Lung (tissue), 12 donors: ENCODE data around the gene SAMD4A. TPM values are rescaled to one million over a fixed set of nuclear protein-coding genes. Genes with fewer than 3 reads are reported as not detected.

Experiments used
- ATAC-seq: fragments of 200-7000 bp; cut with Tn5 transposase; one replicate; pipeline ENCODE4 v1.9.1; 2020; ENCODE audit warnings: moderate number of reproducible peaks; ENCODE audit not compliant: insufficient read depth, low FRiP score
- DNase-seq, 3 donors: peaks; one replicate each; pipeline ENCODE4 v3.0.0-alpha.2; 2013 to 2017
- H3K27ac ChIP-seq, 2 donors: one replicate each; pipeline ENCODE4 v1.5.1; 2013; ENCODE audit warnings: mild to moderate bottlenecking in 2 of 2, moderate library complexity in 2 of 2, control low read depth in 1 of 2, inconsistent platforms in 1 of 2, low read depth in 1 of 2, low read length in 1 of 2
- H3K27me3 ChIP-seq, 3 donors: one replicate each; pipeline ENCODE4 v1.5.1; 2013; ENCODE audit warnings: low read length in 2 of 3; ENCODE audit not compliant: control insufficient read depth in 3 of 3, insufficient read depth in 3 of 3
- H3K36me3 ChIP-seq, 4 donors: one replicate each; pipeline ENCODE4 v1.5.1; 2013; ENCODE audit warnings: low read length in 4 of 4, mild to moderate bottlenecking in 1 of 4, moderate library complexity in 1 of 4; ENCODE audit not compliant: control insufficient read depth in 4 of 4, insufficient read depth in 4 of 4
- H3K4me1 ChIP-seq, 5 donors: one replicate each; pipeline ENCODE4 v1.5.1; 2013; ENCODE audit warnings: low read length in 5 of 5, mild to moderate bottlenecking in 2 of 5, moderate library complexity in 1 of 5; ENCODE audit not compliant: control insufficient read depth in 5 of 5, insufficient read depth in 5 of 5
- H3K4me3 ChIP-seq: one replicate; pipeline ENCODE4 v1.5.1; 2013; ENCODE audit warnings: mild to moderate bottlenecking, control low read depth, moderate library complexity
- H3K9ac ChIP-seq, 2 donors: one replicate each; pipeline ENCODE4 v1.5.1; 2013; ENCODE audit warnings: low read length in 2 of 2, control low read depth in 1 of 2; ENCODE audit not compliant: insufficient read depth in 1 of 2
- H3K9me3 ChIP-seq, 4 donors: one replicate each; pipeline ENCODE4 v1.5.1; 2013; ENCODE audit warnings: low read length in 3 of 4, mild to moderate bottlenecking in 1 of 4, moderate library complexity in 1 of 4; ENCODE audit not compliant: control insufficient read depth in 4 of 4, insufficient read depth in 3 of 4
- WGBS, 2 donors: extraction: QIAGEN DNeasy Blood & Tissue Kit; methylation state at CpG; one replicate each; pipeline ENCODE4 v1.1.7; 2013; 5-methylcytosine and 5-hydroxymethylcytosine counted together
- polyA plus RNA-seq, 2 donors: library from polyadenylated mRNA; stranded (reverse); fragments of 200-250 nt; gene quantifications; one replicate each; pipeline ENCODE4 v1.2.1, GENCODE V29; 2013
- total RNA-seq, 2 donors: library from RNA; depleted of rRNA in 1 of 2; stranded (reverse); fragments of >200 nt in 1 of 2; gene quantifications; one replicate each; pipeline ENCODE4 v1.2.1, GENCODE V29; 2014 to 2021
- TF ChIP-seq, protein P1 (sequence below): IDR thresholded peaks from 2 replicates; pipeline ENCODE4 v1.5.1; 2012; ENCODE audit warnings: mild to moderate bottlenecking; ENCODE audit errors: control extremely low read depth, extremely low read depth
- donor health status: control.
- donor health status: control.
- donor health status: Bipolar disorder and iron deficiency.
- donor health status: healthy.
- donor health status: DM: yes; HTN: yes; CAD: no.

Gene SAMD4A
- total and polyA plus RNA-seq, 4 donors, result 5.8 to 26.6 (median 16.2) TPM

DNA sequence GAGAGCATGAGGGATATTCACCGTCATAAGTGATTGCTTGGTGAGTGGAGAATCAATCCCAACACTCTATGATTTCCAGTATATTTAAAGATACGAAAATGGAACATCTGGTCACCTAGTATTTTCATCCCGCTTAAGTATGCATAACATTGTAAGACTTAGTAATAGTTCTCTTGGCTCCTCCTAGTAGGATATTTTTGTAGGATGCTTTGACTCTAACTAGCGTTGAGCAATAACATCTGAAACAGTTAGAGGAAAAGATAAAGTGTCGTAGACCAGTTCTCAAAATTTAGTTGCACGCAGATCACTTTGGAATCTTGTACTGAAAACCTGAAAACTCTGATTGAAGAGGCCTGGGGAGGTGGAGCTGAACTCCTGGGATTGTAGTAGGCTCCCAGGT, 7.6 kb downstream of the SAMD4A start:
- WGBS, 2 donors, result 94 to 97% methylated on average over 6 of the region's 6 CpGs
- H3K4me1 ChIP-seq, result peaks cover 0 to 23% (median 0%) of the 10 kb centered on the region in 5 donors
- ATAC-seq (no peak), DNase-seq (no peak)
- peak overlapping the region in 1 of 2 donors; percentile 23 for H3K27ac ChIP-seq
- peaks cover 0 to 3% (median 1%) of the 10 kb centered on the region in 4 donors for H3K36me3 ChIP-seq
- H3K27me3 ChIP-seq, result no peaks in the 10 kb centered on the region
- H3K9ac ChIP-seq, result no peak overlapping the region
- TF ChIP-seq, protein P1, sequence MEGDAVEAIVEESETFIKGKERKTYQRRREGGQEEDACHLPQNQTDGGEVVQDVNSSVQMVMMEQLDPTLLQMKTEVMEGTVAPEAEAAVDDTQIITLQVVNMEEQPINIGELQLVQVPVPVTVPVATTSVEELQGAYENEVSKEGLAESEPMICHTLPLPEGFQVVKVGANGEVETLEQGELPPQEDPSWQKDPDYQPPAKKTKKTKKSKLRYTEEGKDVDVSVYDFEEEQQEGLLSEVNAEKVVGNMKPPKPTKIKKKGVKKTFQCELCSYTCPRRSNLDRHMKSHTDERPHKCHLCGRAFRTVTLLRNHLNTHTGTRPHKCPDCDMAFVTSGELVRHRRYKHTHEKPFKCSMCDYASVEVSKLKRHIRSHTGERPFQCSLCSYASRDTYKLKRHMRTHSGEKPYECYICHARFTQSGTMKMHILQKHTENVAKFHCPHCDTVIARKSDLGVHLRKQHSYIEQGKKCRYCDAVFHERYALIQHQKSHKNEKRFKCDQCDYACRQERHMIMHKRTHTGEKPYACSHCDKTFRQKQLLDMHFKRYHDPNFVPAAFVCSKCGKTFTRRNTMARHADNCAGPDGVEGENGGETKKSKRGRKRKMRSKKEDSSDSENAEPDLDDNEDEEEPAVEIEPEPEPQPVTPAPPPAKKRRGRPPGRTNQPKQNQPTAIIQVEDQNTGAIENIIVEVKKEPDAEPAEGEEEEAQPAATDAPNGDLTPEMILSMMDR, result no peak
- H3K9me3 ChIP-seq, result no peaks in the 10 kb centered on the region
- no peak overlapping the region for H3K4me3 ChIP-seq

DNA sequence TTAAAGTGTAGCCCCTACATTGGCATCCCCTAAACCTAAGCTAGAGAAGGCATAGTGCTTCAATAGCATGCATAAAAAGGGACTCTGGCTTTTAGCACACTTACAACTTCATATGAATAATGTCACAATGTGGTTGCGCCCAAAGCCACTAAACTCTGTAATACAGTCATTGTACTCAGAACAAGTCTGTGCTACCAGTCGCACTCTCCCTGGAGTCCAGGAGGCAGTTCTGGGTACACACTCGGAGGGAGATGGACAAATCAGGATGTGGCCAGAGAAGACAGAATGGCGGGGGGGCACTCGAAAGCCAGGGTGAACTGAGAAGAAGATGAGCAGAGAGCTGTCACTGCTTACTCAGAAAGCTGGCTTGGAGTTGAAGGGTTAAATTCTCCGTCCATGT, 10.6 kb downstream of the SAMD4A start:
- ATAC-seq (no peak), DNase-seq (no peak)
- H3K9ac ChIP-seq, result no peak overlapping the region
- H3K4me1 ChIP-seq, result peaks cover 0 to 35% (median 0%) of the 10 kb centered on the region in 5 donors
- H3K27ac ChIP-seq, result no peak overlapping the region
- H3K4me3 ChIP-seq, result no peak overlapping the region
- TF ChIP-seq, protein P1, result no peak
- no peaks in the 10 kb centered on the region for H3K27me3 ChIP-seq
- no peaks in the 10 kb centered on the region for H3K9me3 ChIP-seq
- 92 to 96% methylated on average over 6 of the region's 6 CpGs for WGBS, 2 donors
- H3K36me3 ChIP-seq, result peaks cover 0 to 3% (median 1%) of the 10 kb centered on the region in 4 donors

DNA sequence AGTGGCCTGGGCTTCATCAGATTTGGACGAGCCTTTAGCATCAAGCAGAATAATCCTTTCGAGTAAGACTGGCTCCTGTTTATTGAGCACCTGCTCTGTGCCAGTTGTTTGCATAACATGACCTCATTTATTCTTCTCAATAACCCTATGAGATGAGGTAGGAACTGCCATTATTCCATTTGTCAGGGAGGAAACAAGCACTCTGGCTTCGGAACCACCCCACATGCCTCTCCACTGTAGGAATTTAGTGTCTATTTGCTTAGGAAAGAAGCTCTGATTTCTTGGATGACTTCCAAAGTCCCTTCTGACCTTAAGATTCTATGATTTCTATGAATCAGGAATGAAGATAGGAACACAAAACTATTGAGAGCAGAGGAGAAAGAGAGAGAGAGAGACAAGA, 11.0 kb downstream of the SAMD4A start:
- H3K9ac ChIP-seq, result no peak overlapping the region
- ATAC-seq, result no peak

More for the DNA sequence above, 11.0 kb downstream of the SAMD4A start:
- DNase-seq, result no peak
- Histone ChIP-seq H3K27ac (no peak overlapping the region), H3K4me3 (no peak overlapping the region), H3K27me3 (no peaks in the 10 kb centered on the region), H3K9me3 (no peaks in the 10 kb centered on the region), H3K36me3 (peaks cover 0 to 3% (median 1%) of the 10 kb centered on the region in 4 donors), H3K4me1 (peaks cover 0 to 36% (median 0%) of the 10 kb centered on the region in 5 donors)
- TF ChIP-seq, protein P1, result no peak
- WGBS, 2 donors, result 82 to 85% methylated on average over 3 of the region's 3 CpGs
